GM12878 (cell line): ENCODE results near the gene ANKRD60. TPM values are rescaled to one million over a fixed set of nuclear protein-coding genes. Genes with fewer than 3 reads are reported as not detected.

Experiments used
- ATAC-seq: fragments of 200-7000 bp; cut with Tn5 transposase; 3 replicates; pipeline ENCODE4 v1.9.1; 2020; ENCODE audit warnings: mild to moderate bottlenecking, moderate library complexity
- BruUV-seq: library from RNA; stranded (reverse); fragments of 400-500 nt; replicated peaks from 2 replicates; lab custom pipeline; 2021; lab: Mats Ljungman, UMichigan
- CTCF ChIA-PET: fragments of 300-600 bp; sonication (Branson Sonifier 250); formaldehyde crosslinking; extraction: SDS; loops from one replicate; lab custom pipeline; 2021; ENCODE audit warnings: inconsistent platforms; lab: Yijun Ruan, JAX
- POLR2A ChIA-PET: fragments of 350-600 bp; formaldehyde crosslinking; extraction: SDS; loops from one replicate; lab custom pipeline; 2021; ENCODE audit warnings: inconsistent platforms; lab: Charles Lee
- RAD21 ChIA-PET: fragments of 300-600 bp; sonication (Branson Sonifier 250); formaldehyde crosslinking; loops from one replicate; lab custom pipeline; 2023; ENCODE audit warnings: antibody characterized with exemption; ENCODE audit not compliant: unreplicated experiment; lab: Charles Lee
- SMC1A ChIA-PET: fragments of 300-600 bp; sonication (Branson Sonifier 250); formaldehyde crosslinking; loops from one replicate; lab custom pipeline; 2023; ENCODE audit not compliant: unreplicated experiment, uncharacterized antibody; lab: Charles Lee
- DNase-seq: peaks from one replicate; pipeline ENCODE4 v3.0.0-alpha.2; 2011; ENCODE audit warnings: low read depth, low spot score
- FAIRE-seq: peaks from 3 replicates; lab custom pipeline; 2011; peaks lifted over from hg19 to GRCh38; lab: Jason Lieb, UNC
- H2AFZ ChIP-seq: 2 replicates; pipeline ENCODE4 v1.6.0; 2011; ENCODE audit warnings: low read depth, low read length, control low read depth; ENCODE audit not compliant: control insufficient read depth
- H3K27ac ChIP-seq: 2 replicates; pipeline ENCODE4 v1.5.1; 2011; ENCODE audit warnings: control low read depth; ENCODE audit not compliant: control insufficient read depth, insufficient read depth
- H3K27me3 ChIP-seq, 2 experiments: replicated peaks in 1 of 2; 2 replicates each; pipeline versions ENCODE4 v1.6.0 to v1.6.1; 2011; ENCODE audit warnings: low read length in 1 of 2; ENCODE audit not compliant: control insufficient read depth in 2 of 2, insufficient read depth in 2 of 2
- H3K36me3 ChIP-seq, 2 experiments: 2 replicates each; pipeline ENCODE4 v1.5.1; 2011; ENCODE audit warnings: low read length in 1 of 2; ENCODE audit not compliant: control insufficient read depth in 2 of 2, insufficient read depth in 2 of 2
- H3K4me1 ChIP-seq: 2 replicates; pipeline ENCODE4 v1.6.1; 2011; ENCODE audit warnings: mild to moderate bottlenecking, low read length, moderate library complexity, mixed read lengths; ENCODE audit not compliant: control insufficient read depth, insufficient read depth
- H3K4me2 ChIP-seq: 2 replicates; pipeline ENCODE4 v1.6.0; 2011; ENCODE audit warnings: control low read depth; ENCODE audit not compliant: control insufficient read depth, insufficient read depth
- H3K4me3 ChIP-seq: fragments of 200-600 bp; sonication (generic); 2 replicates; pipeline ENCODE4 v1.5.1; 2016
- H3K79me2 ChIP-seq: 2 replicates; pipeline ENCODE4 v1.6.0; 2011; ENCODE audit warnings: low read length; ENCODE audit not compliant: control insufficient read depth, insufficient read depth
- H3K9ac ChIP-seq: 2 replicates; pipeline ENCODE4 v1.8.0; 2011; ENCODE audit warnings: low read length, control low read depth, mixed read lengths; ENCODE audit not compliant: control insufficient read depth, insufficient read depth
- H3K9me3 ChIP-seq: replicated peaks from 3 replicates; pipeline ENCODE4 v1.5.1; 2011; ENCODE audit warnings: mild to moderate bottlenecking, low read length; ENCODE audit not compliant: control insufficient read depth, insufficient read depth
- H4K20me1 ChIP-seq: 2 replicates; pipeline ENCODE4 v1.6.0; 2011; ENCODE audit not compliant: control insufficient read depth, insufficient read depth
- ATF7 ChIP-seq: fragments of 450-650 bp; IDR thresholded peaks from 2 replicates; pipeline ENCODE4 v1.6.1; 2016; ENCODE audit warnings: low read depth, mild to moderate bottlenecking
- CBFB ChIP-seq: IDR thresholded peaks from 2 replicates; pipeline ENCODE4 v1.6.1; 2016; ENCODE audit warnings: antibody characterized with exemption, low read depth
- EGR1 ChIP-seq, 2 experiments: IDR thresholded peaks; 1 replicate in 1 of 2; 2 replicates in 1 of 2; pipeline ENCODE4 v1.6.1; 2011 to 2012; ENCODE audit warnings: low read depth in 2 of 2, low read length in 2 of 2, borderline replicate concordance in 1 of 2, mild to moderate bottlenecking in 1 of 2, moderate library complexity in 1 of 2
- FOXK2 ChIP-seq: fragments of 450-650 bp; IDR thresholded peaks from 2 replicates; pipeline ENCODE4 v1.6.1; 2017; ENCODE audit warnings: mild to moderate bottlenecking, moderate library complexity
- IRF3 ChIP-seq: fragments of 450-650 bp; IDR thresholded peaks from 2 replicates; pipeline ENCODE4 v1.6.1; 2014; ENCODE audit warnings: mild to moderate bottlenecking
- MYB ChIP-seq: fragments of 150-350 bp; IDR thresholded peaks from 2 replicates; pipeline ENCODE4 v1.6.1; 2014; ENCODE audit warnings: mild to moderate bottlenecking, low read depth, low read length, borderline replicate concordance
- YBX1 ChIP-seq: fragments of 450-650 bp; IDR thresholded peaks from 2 replicates; pipeline ENCODE4 v1.6.1; 2016; ENCODE audit warnings: antibody characterized with exemption
- ZNF592 ChIP-seq: fragments of 450-650 bp; IDR thresholded peaks from 2 replicates; pipeline ENCODE4 v1.6.1; 2017; ENCODE audit warnings: mild to moderate bottlenecking, moderate library complexity
- WGBS: methylation state at CpG from one replicate; pipeline ENCODE4 v1.1.6; 2016; ENCODE audit warnings: low lambda C conversion rate; ENCODE audit not compliant: insufficient replicate concordance, insufficient coverage; ENCODE audit errors: missing lambda C conversion rate; 5-methylcytosine and 5-hydroxymethylcytosine counted together
- in situ Hi-C: fragments of 300-500 bp; cut with MboI; formaldehyde crosslinking; loops from 9 replicates; pipeline ENCODE4 v1.14.3; 2018; ENCODE audit warnings: mixed read lengths
- intact Hi-C: fragments of 100-400 bp; cut with micrococcal nuclease; formaldehyde crosslinking; loops from one replicate; pipeline ENCODE4 v1.14.2; 2022; ENCODE audit not compliant: unreplicated experiment
- polyA plus RNA-seq, 11 experiments: library from polyadenylated mRNA; depleted of rRNA in 4 of 11; unstranded in 6 of 11; stranded (reverse) in 5 of 11; fragments of >200 nt; fragmentation: Nextera tagmentation in 4 of 11; fragmentation: Illumina TruSeq in 1 of 11; extraction: Ambion mirVana in 4 of 11; extraction: Trizol in 1 of 11; gene quantifications; 1 replicate in 1 of 11; 2 replicates in 10 of 11; pipeline versions ENCODE4 v1.2.1 to v1.2.3, GENCODE V29; 2011 to 2016; ENCODE audit warnings: inconsistent platforms in 2 of 11, missing spikeins in 2 of 11, low read depth in 1 of 11
- total RNA-seq, 4 experiments: library from RNA; depleted of rRNA in 3 of 4; stranded (reverse); fragments of >200 nt in 3 of 4; fragmentation: Illumina TruSeq in 1 of 4; extraction: Trizol in 1 of 4; gene quantifications; 2 replicates each; pipeline versions ENCODE4 v1.2.1 to v1.2.3, GENCODE V29; 2013 to 2021
- TF ChIP-seq, protein P1 (sequence below): IDR thresholded peaks from 2 replicates; pipeline ENCODE4 v1.6.1; 2011; ENCODE audit warnings: low read depth, mild to moderate bottlenecking, low read length, moderate library complexity, borderline replicate concordance; ENCODE audit errors: extremely low read depth
- TF ChIP-seq, protein P2 (sequence below): IDR thresholded peaks from 2 replicates; pipeline ENCODE4 v1.6.1; 2012; ENCODE audit warnings: low read depth, low read length, improper control_type of control experiment

ANKRD60 gene
- total and polyA plus RNA-seq, 10 of the 15 experiments (the other 5 are each of a cell fraction or from before 2014, with no cell fraction given), result not detected

DNA sequence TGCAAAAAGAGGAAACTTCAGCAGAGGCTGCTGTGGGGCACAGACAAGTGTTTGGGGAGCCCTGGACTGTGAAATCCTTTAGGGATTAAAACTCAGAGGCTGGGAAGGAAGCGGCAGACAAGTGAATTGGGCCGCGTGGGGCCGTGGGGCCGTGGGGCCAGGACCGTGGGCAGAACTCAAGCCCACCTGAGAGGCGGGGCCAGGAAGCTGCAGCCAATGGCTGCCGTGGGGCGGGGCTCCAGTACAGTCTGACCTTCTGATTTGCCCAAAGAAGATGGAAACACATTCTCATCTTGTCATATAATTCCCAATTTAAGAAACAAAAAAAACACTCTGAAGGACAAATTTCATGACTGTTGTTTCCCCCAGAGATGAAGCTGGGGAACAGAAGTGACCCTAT lies 55.4 kb downstream of the ANKRD60 start:
- POLR2A ChIA-PET, result no interaction called here
- SMC1A ChIA-PET, result no interaction called here
- ATAC-seq, result no peak
- WGBS, result 44% methylated on average over 9 of the region's 9 CpGs
- intact Hi-C loops, result no loop called here
- no peaks in the 10 kb centered on the region for H3K79me2 ChIP-seq
- no peaks in the 10 kb centered on the region for H3K4me1 ChIP-seq
- no peaks in the 10 kb centered on the region; the same call in 1 of the 2 replicates for H4K20me1 ChIP-seq
- H3K9ac ChIP-seq, result no peak overlapping the region
- no peak overlapping the region for H3K4me2 ChIP-seq
- BruUV-seq, result no TSS peak
- H2AFZ ChIP-seq, result no peak overlapping the region
- TF ChIP-seq ATF7 (no peak), MYB (no peak), IRF3 (no peak), YBX1 (no peak), FOXK2 (no peak)
- no peak for FAIRE-seq
- H3K27ac ChIP-seq, result no peak overlapping the region
- no peaks in the 10 kb centered on the region for H3K36me3 ChIP-seq
- CTCF ChIA-PET, result interaction anchor here (0.6 kb wide), 1 partner anchor 345 kb away, joined by 3 read pairs; no protein-coding TSS in a partner anchor
- in situ Hi-C loops, result no loop called here
- H3K4me3 ChIP-seq, result no peak overlapping the region
- RAD21 ChIA-PET, result interaction anchor here (1.4 kb wide), 1 partner anchor 571 kb away, joined by 3 read pairs; no protein-coding TSS in a partner anchor
- no peaks in the 10 kb centered on the region for H3K9me3 ChIP-seq
- peaks cover 0 to 2% of the 10 kb centered on the region in 2 experiments; a peak in 2 of 4 replicates for H3K27me3 ChIP-seq
- no peak for DNase-seq

- POLR2A ChIA-PET, result no interaction called here
- H3K4me3 ChIP-seq, result no peak overlapping the region
- in situ Hi-C loops, result no loop called here
- H3K4me1 ChIP-seq, result no peaks in the 10 kb centered on the region
- no peak overlapping the region for H2AFZ ChIP-seq
- SMC1A ChIA-PET, result no interaction called here
- H4K20me1 ChIP-seq, result no peaks in the 10 kb centered on the region; the same call in 1 of the 2 replicates
- DNase-seq (no peak), FAIRE-seq (no peak), ATAC-seq (no peak)
- H3K27me3 ChIP-seq, result peaks cover 0 to 2% of the 10 kb centered on the region in 2 experiments; a peak in 2 of 4 replicates
- H3K9ac ChIP-seq, result no peak overlapping the region
- no peaks in the 10 kb centered on the region for H3K79me2 ChIP-seq
- CTCF ChIA-PET, result no interaction called here
- RAD21 ChIA-PET, result no interaction called here
- no peak overlapping the region for H3K4me2 ChIP-seq
- TF ChIP-seq ZNF592 (no peak), CBFB (no peak), EGR1 (IDR thresholded peaks at IDR 0.05; ENCODE audit: borderline replicate concordance in 1 of 2, low read depth in 2 of 2, low read length in 2 of 2) (no peak)
- TF ChIP-seq, protein P1, sequence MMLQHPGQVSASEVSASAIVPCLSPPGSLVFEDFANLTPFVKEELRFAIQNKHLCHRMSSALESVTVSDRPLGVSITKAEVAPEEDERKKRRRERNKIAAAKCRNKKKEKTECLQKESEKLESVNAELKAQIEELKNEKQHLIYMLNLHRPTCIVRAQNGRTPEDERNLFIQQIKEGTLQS, result no peak
- TF ChIP-seq, protein P2, sequence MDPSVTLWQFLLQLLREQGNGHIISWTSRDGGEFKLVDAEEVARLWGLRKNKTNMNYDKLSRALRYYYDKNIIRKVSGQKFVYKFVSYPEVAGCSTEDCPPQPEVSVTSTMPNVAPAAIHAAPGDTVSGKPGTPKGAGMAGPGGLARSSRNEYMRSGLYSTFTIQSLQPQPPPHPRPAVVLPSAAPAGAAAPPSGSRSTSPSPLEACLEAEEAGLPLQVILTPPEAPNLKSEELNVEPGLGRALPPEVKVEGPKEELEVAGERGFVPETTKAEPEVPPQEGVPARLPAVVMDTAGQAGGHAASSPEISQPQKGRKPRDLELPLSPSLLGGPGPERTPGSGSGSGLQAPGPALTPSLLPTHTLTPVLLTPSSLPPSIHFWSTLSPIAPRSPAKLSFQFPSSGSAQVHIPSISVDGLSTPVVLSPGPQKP, result no peak
- intact Hi-C loops, result no loop called here
- no peaks in the 10 kb centered on the region for H3K36me3 ChIP-seq
- no TSS peak for BruUV-seq
- no peaks in the 10 kb centered on the region for H3K9me3 ChIP-seq
- no peak overlapping the region for H3K27ac ChIP-seq
- 22% methylated on average over 8 of the region's 8 CpGs for WGBS
Observed at GRCh38 chr20:58171796-58172425, 56.5 kb downstream of the ANKRD60 start.
